Measurements from ENCODE around the gene LRAT.

Gene LRAT

GRCh38 chr4:154779362-154779947, 35.7 kb downstream of the LRAT start:
- no peak for DNase-seq

DNA sequence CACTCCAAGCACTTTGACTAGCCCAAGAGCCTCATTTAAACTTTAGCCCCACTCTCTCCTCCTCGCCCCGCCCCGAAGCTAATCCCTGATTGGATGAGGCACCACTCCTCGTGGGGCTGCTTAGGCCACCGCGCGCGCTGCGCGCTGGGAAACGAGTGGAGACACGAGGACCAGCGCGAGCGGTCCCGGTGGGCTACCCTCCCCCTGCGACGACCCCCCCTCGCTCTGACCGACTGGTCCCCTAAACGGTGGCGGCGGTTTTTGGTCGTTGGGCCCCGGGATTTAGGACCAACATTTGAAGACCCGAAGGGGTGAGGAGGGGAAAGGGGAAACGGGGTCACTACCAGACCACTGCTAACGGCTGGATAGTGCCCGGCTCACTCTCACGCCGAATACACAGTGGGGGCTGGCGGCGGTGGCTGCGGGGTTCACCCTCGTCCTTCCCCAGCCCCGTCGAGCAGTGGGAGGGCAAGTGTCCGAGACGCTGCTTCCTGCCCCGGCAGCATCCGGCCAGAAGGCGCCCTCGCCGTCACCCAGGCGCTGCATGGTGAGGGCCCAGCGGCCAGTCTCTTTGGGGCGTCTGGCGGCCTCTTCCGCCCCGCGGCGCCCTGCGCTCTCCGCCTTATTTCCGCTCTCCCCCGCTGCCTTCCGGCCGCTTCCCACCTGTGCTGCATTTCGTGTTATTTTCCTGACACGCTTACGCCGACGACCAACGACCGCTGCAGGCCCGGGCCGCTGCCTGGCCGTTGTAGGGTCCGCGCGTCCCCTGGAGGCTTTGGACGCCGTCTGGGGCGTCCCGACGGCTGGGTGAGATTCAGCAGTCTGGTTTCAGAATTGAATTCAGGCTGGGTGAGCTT, 37.6 kb downstream of the LRAT start, which contains the start of gene RBM46:
TSS of gene RBM46 (plus strand) at position 147 of the 857 bp plus-strand sequence. CDS start 15,481 bp downstream, outside the sequence.
- DNase-seq: no peak

DNA sequence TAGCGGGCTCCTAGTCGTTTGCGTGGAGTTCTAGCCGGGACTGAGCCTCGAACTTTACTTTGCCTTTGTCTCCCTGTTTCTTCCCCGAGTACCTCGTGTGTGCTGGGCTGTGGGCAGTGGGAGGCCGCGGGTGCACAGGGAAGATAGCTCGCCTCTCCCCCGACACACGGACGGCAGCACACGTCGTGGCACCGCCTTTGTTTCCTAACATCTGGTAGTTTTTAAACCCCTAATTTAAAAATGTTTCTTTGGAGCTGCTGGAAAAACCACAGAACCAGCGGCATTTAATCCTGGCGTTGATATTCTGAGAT, 38.1 kb downstream of the LRAT start:
- DNase-seq: no peak
